AG20443 (cell line): ENCODE results near the gene EML3.
"Not testable (repeated sequence)": the region's sequence is repeated elsewhere in the genome, so short reads cannot be mapped to it uniquely, and the experiment has no call there.

ENCODE experiments used
- DNase-seq: peaks from one replicate; pipeline ENCODE4 v3.0.0; 2012; ENCODE audit warnings: low spot score, mixed read lengths

The EML3 gene

DNA sequence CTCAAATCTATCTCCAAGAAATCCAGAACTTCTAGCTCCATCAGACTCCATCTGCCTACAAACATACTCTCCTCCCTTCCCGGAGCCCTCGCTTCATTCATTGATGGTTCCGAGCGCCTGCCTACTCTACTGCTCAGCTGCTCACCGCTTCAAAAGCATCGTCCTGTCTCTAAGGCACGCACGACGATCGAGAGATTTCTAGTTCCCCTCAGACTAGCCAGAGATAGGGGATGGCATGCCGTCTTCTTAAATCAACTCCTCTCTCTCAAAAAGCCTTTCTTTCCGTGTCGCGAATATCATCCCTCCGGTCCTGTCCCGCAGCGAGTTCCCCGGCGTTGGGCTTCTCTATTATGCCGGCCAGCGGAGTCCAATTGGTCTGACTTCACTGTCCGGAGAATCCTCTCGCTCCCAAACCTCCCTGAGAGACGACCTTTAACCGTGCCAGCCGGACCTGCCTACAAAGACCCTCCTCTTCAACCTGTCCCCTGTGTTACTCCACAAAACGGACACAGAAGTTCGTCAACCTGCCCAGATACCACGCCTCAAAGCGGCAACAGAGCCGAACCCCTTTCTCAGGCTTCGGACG lies 39.5 kb downstream of the EML3 start:
- peak; percentile 29 for DNase-seq

DNA sequence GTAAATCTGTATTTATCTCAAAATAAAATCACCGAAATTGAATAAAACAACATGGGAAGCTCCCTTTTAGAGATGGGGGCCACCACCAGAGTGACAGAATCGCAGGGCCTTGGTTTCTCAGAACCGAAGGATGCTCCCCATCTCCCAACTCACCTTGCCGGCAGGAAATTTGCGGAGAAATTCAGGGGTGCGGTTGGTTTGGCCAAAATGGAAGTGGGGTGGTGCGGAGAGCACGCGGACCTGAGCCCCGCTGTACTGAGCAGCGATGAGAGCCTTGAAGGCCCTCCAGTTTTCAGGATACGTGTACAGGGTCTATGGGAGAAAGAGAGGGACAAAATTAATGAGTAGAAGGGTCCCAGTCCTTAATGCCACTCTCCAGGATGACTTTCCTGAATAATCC lies 40.1 kb downstream of the EML3 start:
- no peak for DNase-seq

DNA sequence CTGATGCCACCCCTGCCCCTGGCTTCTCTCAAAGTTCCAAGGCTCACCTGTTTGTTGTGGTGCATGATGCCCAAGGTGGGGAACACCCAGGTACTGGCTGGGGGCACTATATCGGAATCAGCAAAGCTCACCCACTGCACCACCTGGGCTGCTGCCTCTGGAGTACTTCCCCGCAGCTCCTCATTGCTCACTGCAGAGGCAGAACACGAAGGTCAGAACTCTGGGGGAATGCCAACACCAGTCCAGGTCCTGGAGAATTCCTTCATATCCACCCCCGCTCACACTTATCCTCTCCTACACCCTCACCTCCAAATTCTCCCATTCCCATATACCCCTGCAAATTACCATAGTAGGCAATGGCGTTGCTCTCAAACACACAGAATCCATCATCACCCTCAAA lies 41.1 kb downstream of the EML3 start:
- not testable (repeated sequence) for DNase-seq

DNA sequence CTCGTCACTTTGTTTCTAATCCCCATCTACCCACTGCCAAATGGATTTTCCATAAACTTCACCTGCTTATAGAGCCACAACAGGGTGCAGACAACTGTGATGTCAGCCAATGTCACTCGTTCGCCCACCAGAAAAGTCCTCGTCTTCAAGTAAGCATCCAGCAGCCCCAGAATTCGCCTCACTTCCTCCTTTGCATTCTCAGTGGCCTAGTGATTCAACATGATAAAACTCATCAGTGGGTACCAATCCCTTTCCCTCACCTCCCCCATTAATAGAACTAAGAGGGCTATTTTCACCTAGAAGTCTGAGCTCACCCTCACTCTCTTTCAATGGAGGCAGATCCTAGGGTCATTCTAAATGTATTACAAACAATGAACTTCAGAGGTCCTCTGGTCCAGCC lies 41.7 kb downstream of the EML3 start:
- not testable (repeated sequence) for DNase-seq

DNA sequence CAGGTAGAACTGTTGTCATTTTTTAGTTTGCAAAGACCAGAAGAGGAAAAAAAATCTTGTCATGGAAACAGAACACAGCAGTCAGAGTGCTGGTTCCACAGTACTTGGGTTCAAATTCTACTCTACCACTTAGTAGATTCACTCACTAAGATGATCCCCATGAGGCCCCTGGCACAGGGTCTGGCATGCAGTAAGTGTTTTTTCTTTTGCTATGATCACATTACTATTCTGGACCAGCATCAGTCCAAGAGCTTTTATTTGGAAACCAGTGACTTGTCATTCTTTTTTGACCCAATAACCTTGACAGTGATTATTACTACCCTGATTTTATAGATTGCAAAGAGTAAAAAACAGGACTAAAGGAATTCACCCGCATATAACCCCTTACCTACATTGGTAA lies 43.0 kb downstream of the EML3 start:
- no peak for DNase-seq

DNA sequence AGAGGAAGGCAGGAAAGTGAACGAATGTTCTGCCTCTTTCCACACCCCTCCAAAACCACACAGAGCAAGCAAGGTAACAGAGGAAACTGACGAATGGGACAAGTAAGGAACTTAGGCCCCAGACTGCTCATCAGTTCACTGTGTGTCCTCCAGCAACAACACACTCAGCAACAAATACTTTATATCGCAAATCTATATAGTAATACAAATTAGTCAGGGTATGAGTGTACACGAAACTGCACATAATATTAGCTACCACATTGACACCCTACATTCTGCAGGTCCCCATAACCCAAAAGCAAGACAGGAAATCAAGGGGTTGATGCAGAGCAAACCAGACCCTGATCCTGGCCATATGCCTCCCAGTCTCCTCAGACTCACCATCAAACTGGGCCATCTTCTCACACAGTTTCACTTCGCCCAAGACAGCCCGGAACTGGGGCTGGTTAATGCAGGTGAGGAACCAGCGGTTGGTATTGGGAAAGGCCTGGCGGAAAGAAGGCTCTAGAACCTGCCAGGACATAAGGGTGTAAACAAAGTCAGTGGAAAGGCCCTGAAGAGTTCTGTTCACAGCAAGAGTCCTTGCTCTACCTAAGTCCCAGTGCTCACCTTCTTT lies 45.4 kb downstream of the EML3 start:
- no peak for DNase-seq

DNA sequence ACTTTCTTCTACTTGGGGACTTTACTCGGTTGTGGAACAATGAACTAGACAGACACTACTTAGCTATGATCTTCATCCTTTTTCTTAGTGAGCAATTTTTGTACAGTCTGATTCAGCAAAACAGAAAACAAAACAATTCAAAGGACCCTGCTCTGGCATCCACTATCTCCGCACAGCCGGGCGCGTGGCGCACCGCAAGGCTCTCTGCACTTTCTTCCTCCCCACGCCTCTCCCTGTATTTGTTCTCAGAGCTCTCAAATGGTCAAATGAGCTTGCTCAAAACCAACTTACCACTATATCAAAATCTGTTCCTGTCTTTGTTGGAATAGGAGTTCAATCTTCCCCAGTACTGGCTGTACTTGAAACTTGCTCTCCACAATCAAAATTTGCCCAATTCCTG lies 46.3 kb downstream of the EML3 start:
- DNase-seq = no peak

DNA sequence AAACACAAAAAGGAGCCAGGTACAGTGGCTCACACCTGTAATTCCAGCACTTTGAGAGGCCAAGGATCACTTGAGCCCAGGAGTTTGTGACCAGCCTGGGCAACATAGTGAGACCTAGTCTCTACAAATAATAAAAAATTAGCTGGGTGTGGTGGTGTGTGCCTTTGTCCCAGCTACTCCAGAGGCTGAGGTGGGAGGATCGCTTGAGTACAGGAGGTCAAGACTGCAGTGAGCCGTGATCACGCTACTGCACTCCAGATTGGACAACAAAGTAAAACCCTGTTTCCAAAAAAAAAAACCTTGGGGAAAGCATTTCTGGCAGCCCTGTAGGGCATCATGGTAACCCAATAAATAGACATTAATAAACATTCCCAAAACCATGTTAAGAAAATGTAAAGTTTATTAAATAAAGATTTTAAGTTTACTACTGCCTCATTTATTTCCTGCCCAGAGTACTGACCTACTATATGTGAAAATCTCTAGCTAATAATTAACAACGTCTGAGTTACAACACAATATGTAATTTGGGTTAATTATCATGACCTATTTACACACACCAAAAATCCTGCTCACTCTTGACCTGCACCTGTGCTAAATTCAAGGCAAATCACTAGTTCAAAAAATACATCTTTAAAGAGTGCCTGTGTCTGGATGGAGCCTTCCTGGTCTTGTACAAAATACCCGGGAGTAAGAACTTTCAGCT lies 47.3 kb downstream of the EML3 start:
- DNase-seq = no peak

DNA sequence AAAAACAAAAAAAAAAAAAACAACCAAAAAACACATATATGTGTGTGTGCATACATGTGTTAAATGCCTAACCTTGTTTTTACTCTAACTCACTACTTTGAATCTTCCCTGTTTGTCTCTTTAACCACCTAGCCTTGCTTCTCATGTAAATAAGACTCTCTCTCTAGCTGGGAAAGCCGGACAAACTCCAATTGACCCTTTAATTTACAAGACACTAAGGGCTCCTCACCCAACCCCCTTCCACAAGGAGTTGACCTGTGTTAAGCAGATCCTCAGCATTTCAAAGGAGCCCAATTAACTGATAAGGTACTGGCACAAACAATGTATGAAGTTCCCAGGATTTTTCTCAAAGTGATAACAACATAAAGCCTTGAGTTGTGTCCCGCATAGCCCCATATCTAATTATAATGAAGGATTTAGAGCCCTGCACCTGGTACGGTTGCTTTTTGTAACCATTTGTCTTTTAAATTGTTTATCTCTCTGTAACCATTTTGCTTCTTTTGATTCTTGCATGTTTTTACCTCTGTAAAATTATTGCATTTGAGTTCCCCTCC lies 50.8 kb downstream of the EML3 start:
- DNase-seq = not testable (repeated sequence)

DNA sequence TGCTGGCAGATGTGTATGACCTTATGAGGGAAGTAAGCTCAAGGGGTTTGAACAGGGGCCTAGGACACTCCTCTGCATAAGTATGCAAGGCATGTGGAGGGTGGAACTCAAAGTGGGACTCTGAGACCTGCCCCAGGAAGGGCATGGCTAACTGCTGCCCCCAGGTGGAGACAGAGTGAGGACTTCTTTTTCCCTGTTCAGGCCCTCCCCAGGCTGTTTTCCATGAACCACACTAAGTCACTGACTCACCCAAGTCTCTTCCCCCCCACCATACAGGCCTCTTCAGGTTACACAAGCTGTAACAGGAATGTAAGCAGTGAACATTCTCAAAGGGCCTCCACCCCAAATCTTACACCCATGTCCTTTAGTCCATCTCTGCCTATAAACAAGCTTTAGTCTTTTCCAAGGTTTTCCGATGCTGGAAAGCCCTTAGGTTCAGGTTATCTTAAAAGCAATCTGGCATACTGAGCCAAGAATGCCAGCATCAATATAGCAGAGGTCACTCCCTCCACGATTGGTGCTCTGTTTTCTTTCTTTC lies 51.9 kb downstream of the EML3 start:
- DNase-seq = peak; percentile 91

DNA sequence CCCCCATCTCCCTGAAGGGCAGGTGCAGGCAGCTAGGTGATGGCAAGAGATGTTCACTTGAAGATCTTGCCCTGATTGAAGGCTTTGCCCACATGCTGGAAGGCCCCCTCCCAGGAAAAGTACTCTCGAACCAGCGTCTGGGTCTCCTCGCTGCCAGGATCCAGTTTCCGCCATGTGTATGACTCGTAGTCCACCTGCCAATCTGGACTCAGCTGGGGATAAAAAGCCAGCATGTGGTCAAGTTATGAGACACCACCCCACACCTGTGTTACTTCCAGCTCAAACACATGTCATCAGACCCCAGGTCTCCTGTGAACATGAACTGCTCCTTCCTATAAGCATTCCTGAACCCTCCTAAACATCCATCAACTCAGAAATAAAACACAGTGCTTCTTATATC lies 52.9 kb downstream of the EML3 start:
- DNase-seq = not testable (repeated sequence)

DNA sequence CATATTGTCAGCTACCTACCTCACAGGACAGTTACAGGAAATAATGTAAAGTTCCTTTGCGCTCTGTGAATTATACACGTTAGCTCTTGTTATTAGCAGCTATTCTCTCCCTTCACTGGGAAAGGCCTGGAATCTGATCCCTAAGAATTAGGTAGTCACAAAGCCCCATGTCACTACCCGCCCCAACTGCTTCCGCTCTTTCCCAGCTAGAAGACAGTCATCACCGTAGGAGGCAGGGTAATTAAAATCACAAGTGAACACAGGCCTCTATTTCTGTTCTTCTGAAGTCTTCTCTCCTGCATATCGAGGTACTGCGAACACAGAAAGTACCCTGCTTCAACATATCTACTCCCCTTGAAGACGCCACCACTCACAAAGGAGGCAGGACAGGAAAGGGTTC lies 53.4 kb downstream of the EML3 start:
- no peak for DNase-seq

DNA sequence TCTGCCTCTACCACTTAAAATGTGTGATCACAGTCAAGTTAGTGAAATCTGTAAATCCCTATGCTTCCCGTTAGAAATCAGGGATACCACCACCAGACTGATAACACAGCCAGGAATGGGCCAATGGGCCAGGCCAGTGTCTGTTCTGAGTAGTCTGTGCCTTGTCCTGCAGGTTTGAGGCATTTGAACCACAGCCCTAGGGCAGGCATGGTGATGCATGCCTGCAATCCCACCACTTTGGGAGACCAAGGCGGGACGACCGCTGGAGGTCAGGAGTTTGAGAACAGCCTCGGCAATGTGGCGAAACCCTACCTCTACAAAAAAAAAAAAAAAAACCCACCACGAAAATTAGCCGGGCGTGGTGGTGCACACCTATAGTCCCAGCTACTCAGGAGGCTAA lies 53.9 kb downstream of the EML3 start:
- no peak for DNase-seq

DNA sequence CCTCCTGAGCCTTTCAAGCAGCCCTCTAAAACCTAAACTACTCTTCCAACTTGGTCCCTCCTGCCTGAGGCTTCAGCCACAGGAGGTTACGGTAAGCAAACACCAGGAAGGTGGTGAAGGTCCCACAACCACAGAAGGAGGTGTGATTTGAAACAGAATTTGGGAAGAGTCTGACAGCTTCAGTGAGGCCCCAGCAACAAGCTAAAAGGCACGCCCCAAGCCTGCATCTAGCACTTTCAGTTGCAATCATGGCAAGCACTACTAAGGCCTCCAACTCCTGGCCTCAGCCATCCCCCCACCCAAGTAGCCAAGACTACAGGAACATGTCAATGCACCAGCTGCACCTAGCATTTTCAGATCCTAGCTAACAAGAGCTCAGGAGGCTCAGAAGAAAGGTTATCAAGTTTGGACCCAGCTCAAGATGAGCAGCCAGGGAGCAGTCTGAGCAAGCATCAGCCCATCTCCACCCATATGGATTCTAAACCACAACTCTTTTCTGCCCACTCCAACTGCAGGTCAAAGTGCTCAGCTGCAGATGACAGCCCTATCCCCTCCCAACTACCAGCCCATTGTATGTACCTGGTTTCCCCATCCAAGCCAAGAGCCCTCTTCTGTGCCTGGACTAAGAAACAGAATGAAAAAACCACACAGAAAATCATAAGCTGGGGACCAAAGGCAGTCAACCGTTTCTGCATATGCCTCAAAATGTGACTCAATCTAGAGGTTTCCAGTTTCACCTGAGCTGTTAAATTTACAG lies 55.5 kb downstream of the EML3 start:
- DNase-seq = no peak

DNA sequence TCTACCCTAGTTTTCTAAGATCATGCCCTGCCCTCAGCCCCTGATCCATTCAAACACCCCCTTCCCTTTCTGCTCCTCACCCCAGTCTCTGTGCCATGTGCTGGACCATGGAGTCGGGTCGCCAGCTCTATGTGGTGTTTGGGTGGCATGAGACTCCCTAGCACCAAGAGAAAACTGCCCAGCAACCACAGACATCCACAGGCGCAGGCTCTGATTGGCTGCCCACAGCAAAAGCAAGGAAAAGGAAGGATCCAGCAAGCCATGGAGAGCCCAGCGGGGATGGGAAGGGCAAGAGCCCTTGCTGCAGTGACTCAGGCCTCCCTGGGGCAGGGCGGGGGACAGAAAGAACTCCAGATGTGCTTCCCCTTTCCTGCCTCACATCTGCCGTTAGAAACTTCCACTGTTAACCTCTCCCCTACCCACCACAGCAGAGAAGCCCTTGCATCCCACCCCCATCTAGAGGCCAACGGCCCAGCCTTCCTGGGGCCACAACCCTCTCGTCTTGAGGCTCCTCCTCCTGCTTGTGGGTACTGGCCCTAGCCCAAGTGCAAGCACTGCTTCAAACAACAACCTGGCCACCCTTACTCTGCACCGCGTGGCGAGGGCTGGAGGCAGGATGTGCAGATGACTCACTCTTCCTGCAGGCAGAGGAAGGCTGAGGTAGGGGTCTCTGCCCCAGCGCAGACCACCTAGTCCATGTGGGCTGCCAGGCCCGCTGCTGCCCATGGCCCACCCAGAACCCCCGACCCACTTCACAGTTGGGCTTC lies 56.3 kb downstream of the EML3 start:
- DNase-seq = peak; percentile 96

DNA sequence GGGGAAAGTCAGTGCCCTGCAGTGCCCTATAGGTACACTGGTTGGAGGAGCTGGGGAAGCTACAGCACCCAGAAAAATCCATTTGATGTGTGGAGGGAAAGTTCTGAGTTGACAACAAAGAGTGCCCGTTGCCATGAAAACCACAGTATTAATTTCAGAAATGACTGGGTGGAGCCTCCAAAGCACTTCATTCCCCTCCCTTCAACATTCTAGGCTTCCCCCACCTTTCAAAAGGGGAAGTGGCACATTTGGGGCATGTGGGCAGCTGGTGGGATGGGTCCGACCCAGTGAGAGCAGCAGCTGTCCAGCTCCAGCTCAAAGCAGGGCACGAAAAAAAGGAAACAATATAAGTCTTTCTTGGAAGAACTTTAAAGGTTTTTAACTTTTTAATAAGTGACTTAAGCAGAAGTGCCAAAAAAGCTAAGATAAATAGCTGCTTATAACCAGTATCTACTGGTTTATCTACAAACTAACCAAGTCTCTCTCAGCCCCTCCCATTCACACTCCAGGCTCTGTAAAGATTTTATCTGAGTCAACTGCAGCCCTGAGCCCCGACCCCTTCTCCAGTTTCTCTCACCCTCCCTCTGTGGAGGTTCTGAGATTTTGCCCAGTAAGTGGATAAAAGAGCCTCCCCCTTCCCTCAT lies 57.0 kb downstream of the EML3 start:
- no peak for DNase-seq

DNA sequence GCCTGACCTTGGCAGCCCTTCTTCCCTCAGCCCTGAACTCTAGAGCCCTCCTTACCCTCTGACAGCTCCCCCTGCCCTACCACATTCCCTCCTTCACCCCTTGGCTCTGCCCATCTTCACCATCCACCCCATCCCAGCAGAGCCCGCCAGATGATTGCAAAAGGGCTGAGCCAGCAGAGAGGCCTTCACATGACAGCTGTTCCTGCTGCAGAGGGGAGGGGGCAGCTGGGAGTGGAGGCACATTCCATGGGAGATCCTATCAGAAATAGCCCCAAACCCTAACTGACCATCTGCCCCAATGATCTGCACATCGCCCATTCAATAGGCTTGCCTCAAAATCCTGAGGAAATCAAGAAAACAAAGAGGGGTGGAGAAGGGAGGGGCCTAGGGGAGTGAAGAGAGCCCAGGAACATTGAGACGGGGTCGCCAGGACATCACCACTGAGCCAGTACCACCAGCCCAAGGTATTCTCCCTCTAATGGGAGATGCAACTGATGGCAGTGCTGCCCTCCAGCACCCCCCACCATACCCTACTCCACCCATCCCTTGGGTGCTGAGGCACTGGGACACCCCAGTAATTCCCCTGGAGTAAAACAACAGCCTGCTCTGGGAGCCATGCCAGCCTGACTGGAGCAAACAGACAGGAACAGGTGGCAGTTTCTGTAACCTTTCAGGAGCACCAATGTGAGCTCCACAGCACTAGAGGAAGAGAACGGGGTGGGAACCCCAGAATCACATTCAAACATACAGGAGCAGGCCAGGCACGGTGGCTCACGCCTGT lies 58.0 kb downstream of the EML3 start:
- DNase-seq = no peak

DNA sequence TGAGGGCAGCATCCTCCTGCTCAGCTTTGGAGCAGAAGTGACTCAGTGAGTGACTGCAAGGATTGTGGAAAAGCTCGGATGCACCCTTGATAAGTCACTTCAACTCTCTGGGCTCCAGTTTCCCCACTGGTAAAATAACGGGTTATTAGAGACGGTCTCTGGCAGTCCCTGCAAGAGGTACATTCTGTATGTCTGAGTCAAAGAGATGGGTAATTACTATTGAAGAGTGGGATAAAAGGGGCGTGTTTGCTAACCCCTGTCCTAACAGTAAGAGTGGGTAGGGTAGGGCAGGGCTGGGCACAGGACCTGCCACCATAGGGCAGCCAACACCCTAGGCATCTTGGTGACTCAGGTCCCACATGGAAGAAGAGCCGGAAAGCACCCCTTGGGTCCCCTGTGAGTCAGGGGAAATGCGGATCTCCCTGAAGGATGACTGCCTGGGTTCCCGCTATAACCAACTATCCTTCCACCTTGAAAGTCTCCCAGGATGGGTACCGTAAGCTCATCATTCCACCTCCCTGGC lies 58.7 kb downstream of the EML3 start:
- peak; percentile 53 for DNase-seq

DNA sequence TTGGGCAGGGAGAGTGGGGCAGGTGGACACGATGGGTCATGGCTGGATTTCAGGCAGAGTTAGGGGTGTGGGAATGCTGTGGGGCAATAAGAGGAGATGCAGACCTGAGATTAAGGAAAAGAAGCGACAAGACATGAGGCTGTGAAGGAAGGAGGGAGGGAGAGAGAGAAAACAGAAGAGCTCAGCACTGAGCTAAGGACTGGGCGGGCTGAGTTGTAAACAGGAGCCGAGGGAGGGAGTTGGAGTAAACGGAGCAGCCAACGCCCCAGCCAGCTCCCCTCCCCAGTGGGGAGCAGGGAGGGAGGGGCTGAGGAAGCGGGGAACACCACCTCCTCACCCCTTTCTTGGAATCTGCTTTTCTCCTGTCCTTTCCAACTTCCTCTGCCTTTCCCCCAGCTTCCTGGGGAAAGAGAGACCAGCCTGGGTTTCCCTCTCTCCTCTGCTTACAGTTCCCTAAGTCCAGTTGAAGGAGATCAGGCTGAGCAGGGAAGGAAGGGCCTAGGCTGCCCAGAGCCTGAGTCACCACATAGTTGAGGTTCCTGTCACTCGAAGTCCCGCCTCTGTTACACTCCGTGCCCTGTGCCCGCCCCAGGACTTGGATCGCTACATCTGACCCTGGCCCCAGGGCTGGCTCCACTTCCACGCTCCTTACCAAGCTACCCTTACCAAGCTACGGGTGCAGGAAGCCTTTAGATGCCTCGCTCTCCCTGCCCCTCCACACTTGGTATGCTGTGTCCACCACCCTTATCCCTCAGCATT lies 59.3 kb downstream of the EML3 start:
- peak; percentile 86 for DNase-seq
